Smooth muscle cell (in vitro differentiated cells): ENCODE results near the gene KCNIP1. TPM values are rescaled to one million over a fixed set of nuclear protein-coding genes. Genes with fewer than 3 reads are reported as not detected.

Experiments
- DNase-seq: peaks from one replicate; lab custom pipeline; 2025; ENCODE audit not compliant: unreplicated experiment; lab: John Stamatoyannopoulos, UW
- H2AFZ ChIP-seq: fragments of 200-600 bp; sonication (generic); 2 replicates; pipeline ENCODE4 v1.6.0; 2016; ENCODE audit warnings: antibody characterized with exemption, low read depth, mild to moderate bottlenecking
- H3F3A ChIP-seq: fragments of 200-600 bp; sonication (generic); 2 replicates; pipeline ENCODE4 v1.6.0; 2017; ENCODE audit warnings: antibody characterized with exemption, low read depth
- H3K27ac ChIP-seq: fragments of 200-600 bp; sonication (generic); 2 replicates; pipeline ENCODE4 v1.5.1; 2016; ENCODE audit warnings: low read depth, mild to moderate bottlenecking
- H3K27me3 ChIP-seq: fragments of 200-600 bp; sonication (generic); 2 replicates; pipeline ENCODE4 v1.6.1; 2016; ENCODE audit warnings: low read depth, mild to moderate bottlenecking
- H3K36me3 ChIP-seq: fragments of 200-600 bp; sonication (generic); 2 replicates; pipeline ENCODE4 v1.5.1; 2016; ENCODE audit warnings: low read depth
- H3K4me1 ChIP-seq: fragments of 200-600 bp; sonication (generic); 2 replicates; pipeline ENCODE4 v1.5.1; 2016; ENCODE audit warnings: low read depth
- H3K4me2 ChIP-seq: fragments of 200-600 bp; sonication (generic); 2 replicates; pipeline ENCODE4 v1.6.0; 2016; ENCODE audit warnings: mild to moderate bottlenecking
- H3K4me3 ChIP-seq: fragments of 200-600 bp; sonication (generic); 2 replicates; pipeline ENCODE4 v1.5.1; 2016; ENCODE audit warnings: mild to moderate bottlenecking
- H3K79me2 ChIP-seq: fragments of 200-600 bp; sonication (generic); 2 replicates; pipeline ENCODE4 v1.6.0; 2016; ENCODE audit warnings: low read depth, mild to moderate bottlenecking
- H3K9ac ChIP-seq: fragments of 200-600 bp; sonication (generic); 2 replicates; pipeline ENCODE4 v1.6.0; 2016; ENCODE audit warnings: low read depth
- H3K9me3 ChIP-seq: fragments of 200-600 bp; sonication (generic); replicated peaks from 2 replicates; pipeline ENCODE4 v1.5.1; 2016; ENCODE audit warnings: low read depth
- H4K20me1 ChIP-seq: fragments of 200-600 bp; sonication (generic); 2 replicates; pipeline ENCODE4 v1.6.0; 2016; ENCODE audit warnings: low read depth
- CTCF ChIP-seq: fragments of 200-600 bp; sonication (generic); IDR thresholded peaks from 2 replicates; pipeline ENCODE4 v1.5.1; 2017; ENCODE audit warnings: borderline replicate concordance, mild to moderate bottlenecking, antibody characterized with exemption; ENCODE audit not compliant: insufficient read depth, poor library complexity, severe bottlenecking
- WGBS: methylation state at CpG from one replicate; pipeline ENCODE4 v1.1.7; 2016; ENCODE audit warnings: low lambda C conversion rate; 5-methylcytosine and 5-hydroxymethylcytosine counted together
- polyA plus RNA-seq: library from polyadenylated mRNA; unstranded; fragments of >200 nt; fragmentation: Nextera tagmentation; extraction: Ambion mirVana; gene quantifications from 2 replicates; pipeline ENCODE4 v1.2.1, GENCODE V29; 2016
- total RNA-seq: library from RNA; depleted of rRNA; stranded (reverse); fragments of >200 nt; gene quantifications from 2 replicates; pipeline ENCODE4 v1.2.3, GENCODE V29; 2014

The KCNIP1 gene
- total and polyA plus RNA-seq, 2 experiments from 2014 or later = 0.50 TPM; not detected in 1

GRCh38 chr5:170466553-170466952, 37.3 kb upstream of the KCNIP1 start:
- no peaks in the 10 kb centered on the region for H3F3A ChIP-seq
- H3K4me3 ChIP-seq = no peak overlapping the region
- no peaks in the 10 kb centered on the region for H3K4me1 ChIP-seq
- peak overlapping the region; percentile 56 for H3K27ac ChIP-seq
- no peak for TF ChIP-seq CTCF
- H3K4me2 ChIP-seq = peak overlapping the region; percentile 3
- H3K9me3 ChIP-seq = no peaks in the 10 kb centered on the region
- H3K36me3 ChIP-seq = no peaks in the 10 kb centered on the region
- no peak overlapping the region for H3K9ac ChIP-seq
- H3K79me2 ChIP-seq = no peaks in the 10 kb centered on the region
- no peaks in the 10 kb centered on the region for H4K20me1 ChIP-seq
- H2AFZ ChIP-seq = no peak overlapping the region
- no peaks in the 10 kb centered on the region for H3K27me3 ChIP-seq
- WGBS = 84% methylated on average over 3 of the region's 3 CpGs
- no peak for DNase-seq

- no peaks in the 10 kb centered on the region for H3K36me3 ChIP-seq
- H3K27ac ChIP-seq = peak overlapping the region; percentile 74
- DNase-seq = no peak
- H3K4me3 ChIP-seq = no peak overlapping the region
- H3K9me3 ChIP-seq = no peaks in the 10 kb centered on the region
- H3K27me3 ChIP-seq = no peaks in the 10 kb centered on the region
- no peak overlapping the region for H2AFZ ChIP-seq
- no peaks in the 10 kb centered on the region for H3K4me1 ChIP-seq
- H3K9ac ChIP-seq = peak overlapping the region; percentile 5
- peak overlapping the region; percentile 13 for H3K4me2 ChIP-seq
- no peak for TF ChIP-seq CTCF
- no peaks in the 10 kb centered on the region for H3F3A ChIP-seq
- no peaks in the 10 kb centered on the region for H4K20me1 ChIP-seq
- no peaks in the 10 kb centered on the region for H3K79me2 ChIP-seq
- 58% methylated on average over 13 of the region's 13 CpGs for WGBS
These were observed 36.7 kb upstream of the KCNIP1 start for GRCh38 chr5:170466988-170467707.

- no peak for DNase-seq
- WGBS = 90% methylated on average over 7 of the region's 7 CpGs
These were observed 35.1 kb upstream of the KCNIP1 start for GRCh38 chr5:170468633-170469285.

More at GRCh38 chr5:170468633-170469285, 35.1 kb upstream of the KCNIP1 start:
- no peaks in the 10 kb centered on the region for H4K20me1 ChIP-seq
- H3K79me2 ChIP-seq = no peaks in the 10 kb centered on the region
- H3K27ac ChIP-seq = no peak overlapping the region
- H3K27me3 ChIP-seq = no peaks in the 10 kb centered on the region
- H3K4me1 ChIP-seq = no peaks in the 10 kb centered on the region
- H2AFZ ChIP-seq = no peak overlapping the region
- H3K9ac ChIP-seq = no peak overlapping the region
- no peaks in the 10 kb centered on the region for H3K9me3 ChIP-seq
- no peaks in the 10 kb centered on the region for H3K36me3 ChIP-seq
- H3F3A ChIP-seq = no peaks in the 10 kb centered on the region
- TF ChIP-seq CTCF = no peak
- H3K4me2 ChIP-seq = no peak overlapping the region
- H3K4me3 ChIP-seq = no peak overlapping the region
